ENCODE results near the gene ORC5.

- TF ChIP-seq CTCF (IDR thresholded peaks at IDR 0.05; ENCODE audit: insufficient read depth, low read depth, low read length) (no peak), EZH2 (IDR thresholded peaks at IDR 0.05; ENCODE audit: insufficient read depth, low read length) (no peak)
Observed at GRCh38 chr7:104152468-104152867, 55.3 kb downstream of the ORC5 start.
